Inflammatory macrophage (primary cell): Measurements from ENCODE around the gene CTRB1.

Experiments
- DNase-seq, 2 donors: peaks; one replicate each; pipeline ENCODE4 v3.0.0-alpha.2; 2020 to 2022

Gene CTRB1

GRCh38 chr16:75273054-75273925 lies 54.5 kb downstream of the CTRB1 start:
- DNase-seq: no peak
